GM19193 (cell line): ENCODE results near the gene AVEN.

ENCODE experiments used
- POLR2A ChIP-seq: IDR thresholded peaks from 4 replicates; pipeline ENCODE4 v1.6.1; 2011; ENCODE audit not compliant: insufficient read depth, insufficient read length; ENCODE audit errors: extremely low read depth

AVEN gene

GRCh38 chr15:34038871-34039789, at the start of gene AVEN:
Gene AVEN (minus strand): TSS chr15:34039204. CDS start chr15:34039046, 158 bp downstream.
- no peak for TF ChIP-seq POLR2A

DNA sequence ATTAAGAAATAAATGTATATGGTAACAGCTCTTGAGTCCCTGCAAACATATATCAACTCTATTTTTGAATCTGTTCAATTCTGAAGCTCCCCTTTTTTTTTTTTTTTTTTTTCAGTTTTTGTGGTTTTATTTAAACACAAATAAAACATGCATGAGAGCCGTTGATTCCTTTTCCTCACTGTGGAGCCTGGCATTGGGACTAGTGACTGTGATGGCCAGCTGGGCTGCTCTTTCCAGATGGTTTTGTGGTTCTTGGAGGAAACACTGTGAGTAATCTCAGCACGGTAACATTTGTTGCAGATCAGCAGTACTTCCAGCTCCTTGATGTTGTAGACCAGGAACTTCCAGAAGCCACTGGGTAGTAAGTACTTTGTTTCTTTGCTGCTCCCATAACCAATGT, 46.7 kb upstream of the AVEN start:
- TF ChIP-seq POLR2A: no peak

DNA sequence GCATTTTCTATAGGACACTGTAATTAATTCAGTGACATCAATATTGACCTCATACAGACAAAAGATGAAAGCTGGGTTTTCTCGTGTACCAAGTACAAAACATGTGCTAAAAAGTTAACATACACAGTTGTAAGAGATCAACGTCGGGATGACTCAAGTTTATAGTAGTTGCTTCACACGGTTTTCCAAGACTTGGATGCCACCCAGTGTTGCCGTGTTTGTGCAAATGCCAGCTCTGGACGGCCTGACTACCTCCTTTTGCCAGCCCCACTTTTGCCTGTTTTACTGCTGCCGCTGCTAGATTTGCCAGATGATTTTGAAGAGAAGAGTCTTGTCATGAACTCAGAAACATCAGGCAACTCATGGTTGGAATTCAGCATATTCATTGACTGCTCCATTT, 45.1 kb upstream of the AVEN start:
- no peak for TF ChIP-seq POLR2A

- no peak for TF ChIP-seq POLR2A
Measured at GRCh38 chr15:34079904-34080303, 40.9 kb upstream of the AVEN start.

- TF ChIP-seq POLR2A: no peak
Measured at GRCh38 chr15:34078900-34079299, 39.9 kb upstream of the AVEN start.

- TF ChIP-seq POLR2A: no peak
Measured at GRCh38 chr15:34076785-34077184, 37.8 kb upstream of the AVEN start.

- TF ChIP-seq POLR2A: no peak
Measured at GRCh38 chr15:34070003-34070402, 31.0 kb upstream of the AVEN start.

DNA sequence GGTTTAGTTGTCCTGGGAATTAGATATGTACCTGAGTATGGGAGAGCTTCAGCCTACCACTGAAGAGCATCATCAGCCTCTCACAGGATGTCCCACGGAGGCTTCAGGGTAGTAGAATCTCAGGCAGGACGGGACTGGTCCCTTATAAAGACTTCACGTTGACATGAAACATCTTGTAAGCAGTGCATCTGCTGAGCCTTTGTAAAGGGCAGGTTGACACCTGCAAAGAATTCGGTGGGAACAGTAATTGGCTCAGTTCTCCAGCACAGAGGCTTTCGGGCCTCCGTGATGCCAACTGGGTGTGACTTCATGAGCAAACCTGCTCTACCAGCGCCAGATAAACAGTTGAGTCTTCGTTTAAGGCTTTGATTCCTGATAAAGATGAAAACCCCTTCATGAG, 26.9 kb upstream of the AVEN start:
- TF ChIP-seq POLR2A: no peak

- TF ChIP-seq POLR2A: no peak
Measured at GRCh38 chr15:34065261-34065660, 26.3 kb upstream of the AVEN start.

GRCh38 chr15:34064438-34064837, 25.4 kb upstream of the AVEN start:
- TF ChIP-seq POLR2A: no peak

DNA sequence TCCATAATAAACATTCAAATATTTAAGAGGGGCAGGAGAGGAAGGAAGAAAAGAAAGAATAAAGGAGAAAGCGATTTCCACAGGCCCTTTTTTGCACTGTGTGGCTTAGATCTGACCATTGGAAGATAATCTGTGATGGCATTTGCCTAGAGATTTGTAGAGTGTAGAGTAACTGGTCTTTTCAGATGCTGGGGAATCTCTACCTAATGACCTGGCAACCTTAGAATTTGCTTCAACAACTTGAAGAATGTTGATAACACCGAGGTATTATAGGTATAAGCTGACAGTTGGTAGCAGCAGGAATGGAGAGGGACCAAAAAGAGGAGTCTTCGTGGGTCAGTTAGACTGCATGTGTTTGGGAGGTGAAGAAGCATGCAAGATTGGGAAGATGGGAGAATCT, 20.9 kb upstream of the AVEN start:
- TF ChIP-seq POLR2A: no peak

GRCh38 chr15:34059476-34059875, 20.5 kb upstream of the AVEN start:
- TF ChIP-seq POLR2A: no peak

- no peak for TF ChIP-seq POLR2A
Measured at GRCh38 chr15:34056911-34057310, 17.9 kb upstream of the AVEN start.

GRCh38 chr15:34055868-34056595, 17.0 kb upstream of the AVEN start:
- TF ChIP-seq POLR2A: no peak

GRCh38 chr15:34054081-34054707, 15.2 kb upstream of the AVEN start:
- TF ChIP-seq POLR2A: no peak
